Measurements from ENCODE around the gene ZFPL1. TPM values are rescaled to one million over a fixed set of nuclear protein-coding genes. Genes with fewer than 3 reads are reported as not detected.

The ZFPL1 gene
- total and polyA plus RNA-seq, 10 of the 15 experiments (the other 5 are each of a cell fraction or from before 2014, with no cell fraction given) = 2.2 to 37.8 (median 27.0) TPM

DNA sequence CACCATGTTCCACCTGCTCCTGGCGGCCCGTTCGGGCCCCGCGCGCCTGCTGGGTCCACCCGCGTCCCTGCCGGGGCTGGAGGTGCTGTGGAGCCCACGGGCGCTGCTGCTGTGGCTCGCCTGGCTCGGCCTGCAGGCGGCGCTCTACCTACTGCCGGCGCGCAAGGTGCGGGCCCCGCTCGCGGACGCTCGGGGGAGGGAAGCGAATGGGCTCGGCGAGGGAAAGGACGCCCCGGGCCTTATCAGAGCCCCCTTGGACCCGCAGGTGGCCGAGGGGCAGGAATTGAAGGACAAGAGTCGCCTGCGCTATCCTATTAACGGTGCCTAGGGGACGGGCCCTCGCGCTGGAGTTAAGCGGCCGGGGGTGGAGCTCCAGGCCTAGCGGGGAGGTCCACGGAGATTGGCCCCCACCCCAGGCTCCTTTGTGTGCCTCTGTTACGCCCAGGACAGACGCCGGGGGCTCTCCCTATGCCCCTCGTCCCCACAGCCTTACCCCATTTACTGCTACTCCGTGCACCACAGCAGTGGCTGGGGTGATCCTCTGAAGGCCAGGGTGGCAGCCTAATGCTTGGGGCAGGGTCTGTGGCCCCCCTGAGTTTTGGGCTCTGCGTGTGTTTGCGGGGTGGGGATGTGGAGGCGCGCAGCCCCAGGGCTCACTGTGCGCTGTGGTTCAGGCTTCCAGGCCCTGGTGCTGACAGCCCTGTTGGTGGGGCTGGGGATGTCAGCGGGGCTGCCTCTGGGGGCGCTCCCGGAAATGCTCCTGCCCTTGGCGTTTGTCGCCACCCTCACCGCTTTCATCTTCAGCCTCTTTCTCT, 28.7 kb downstream of the ZFPL1 start:
- Histone ChIP-seq H3K4me1 (ENCODE audit: control insufficient read depth, insufficient read depth, low read length) (peaks cover 24% of the 10 kb centered on the region), H3K4me3 (peak overlapping the region; percentile 85), H2AFZ (ENCODE audit: control insufficient read depth, low read depth, low read length) (peak overlapping the region; percentile 50), H3K4me2 (ENCODE audit: control insufficient read depth, insufficient read depth) (peak overlapping the region; percentile 95), H3K36me3 (ENCODE audit: control insufficient read depth in 2 of 2, insufficient read depth in 2 of 2, low read length in 1 of 2) (peaks cover 8 to 14% of the 10 kb centered on the region in 2 experiments; a peak in 3 of 4 replicates), H3K9me3 (replicated peaks; ENCODE audit: control insufficient read depth, insufficient read depth, low read length) (no peaks in the 10 kb centered on the region), H3K9ac (ENCODE audit: control insufficient read depth, insufficient read depth, low read length) (peak overlapping the region; percentile 42), H3K27me3 (replicated peaks in 1 of 2; ENCODE audit: control insufficient read depth in 2 of 2, insufficient read depth in 2 of 2, low read length in 1 of 2) (no peaks in the 10 kb centered on the region), H3K79me2 (ENCODE audit: control insufficient read depth, insufficient read depth, low read length) (peaks cover 20% of the 10 kb centered on the region), H3K27ac (ENCODE audit: control insufficient read depth, insufficient read depth) (peak overlapping the region; percentile 14), H4K20me1 (ENCODE audit: control insufficient read depth, insufficient read depth) (no peaks in the 10 kb centered on the region; the same call in 1 of the 2 replicates)
- no TSS peak for BruUV-seq (replicated peaks)
- in situ Hi-C loops (cut with MboI) (no loop called here), intact Hi-C loops (cut with micrococcal nuclease; ENCODE audit: unreplicated experiment) (loop anchor here (5.0 to 10.0 kb wide), 4 partner anchors 70 to 338 kb away; partner anchors contain the start of genes ATG2A, CAPN1, DPF2 and SF1)
- SMC1A ChIA-PET (ENCODE audit: uncharacterized antibody, unreplicated experiment) = interaction anchor here (1.2 to 1.3 kb wide), 3 partner anchors 69 to 264 kb away, joined by 3 to 8 read pairs (median 3); partner anchors contain the start of gene CAPN1
- RAD21 ChIA-PET (ENCODE audit: unreplicated experiment) = interaction anchor here (1.0 to 3.8 kb wide), 9 partner anchors 9 to 265 kb away, joined by 3 to 59 read pairs (median 5); partner anchors contain the start of genes CAPN1, DPF2, FAU and MRPL49
- ATAC-seq = peak; percentile 73
- POLR2A ChIA-PET = interaction anchor here (0.6 to 2.7 kb wide), 8 partner anchors 9 to 218 kb away, joined by 3 to 31 read pairs (median 6); partner anchors contain the start of genes ARL2, CAPN1, FAU and MRPL49
- FAIRE-seq = peak; percentile 18
- no peak for DNase-seq (ENCODE audit: low read depth, low spot score)
- WGBS (ENCODE audit: insufficient coverage, insufficient replicate concordance, low lambda C conversion rate, missing lambda C conversion rate) = 1% methylated on average over 55 of the region's 57 CpGs
- CTCF ChIA-PET = interaction anchor here (0.7 to 6.3 kb wide), 26 partner anchors 9 to 267 kb away, joined by 3 to 93 read pairs (median 4); partner anchors contain the start of genes ARL2, CAPN1, DPF2 and FAU
- TF ChIP-seq NBN (IDR thresholded peaks at IDR 0.05) (0 out of 2 replicates have a peak, but pooled peaks have one; percentile 31), BHLHE40 (IDR thresholded peaks at IDR 0.05; ENCODE audit: borderline replicate concordance in 1 of 2, low read depth in 2 of 2, low read length in 1 of 2) (peak; percentile 34 to 65; a peak in 1 of 4 replicates), POLR2AphosphoS2 (IDR thresholded peaks at IDR 0.05; ENCODE audit: low read depth, low read length) (no peak), WRNIP1 (IDR thresholded peaks at IDR 0.05; ENCODE audit: borderline replicate concordance, low read depth, low read length) (no peak), POU2F2 (IDR thresholded peaks at IDR 0.05; ENCODE audit: borderline replicate concordance, low read depth, low read length) (peak; percentile 11; the same call in 1 of the 3 replicates), GATAD2B (conservative IDR thresholded peaks at IDR 0.05; ENCODE audit: low read depth) (peak; percentile 95), ZNF207 (IDR thresholded peaks at IDR 0.05; ENCODE audit: borderline replicate concordance) (no peak), SMC3 (IDR thresholded peaks at IDR 0.05; ENCODE audit: borderline replicate concordance, low read length) (peak; percentile 43; the same call in 1 of the 2 replicates), SMARCA5 (IDR thresholded peaks at IDR 0.05) (peak; percentile 97), NR2F1 (conservative IDR thresholded peaks at IDR 0.05) (0 out of 2 replicates have a peak, but pooled peaks have one; percentile 12), TCF3 (IDR thresholded peaks at IDR 0.05; ENCODE audit: borderline replicate concordance, insufficient read depth, low read depth, low read length) (0 out of 2 replicates have a peak, but pooled peaks have one; percentile 23)
- TF ChIP-seq, protein P1, sequence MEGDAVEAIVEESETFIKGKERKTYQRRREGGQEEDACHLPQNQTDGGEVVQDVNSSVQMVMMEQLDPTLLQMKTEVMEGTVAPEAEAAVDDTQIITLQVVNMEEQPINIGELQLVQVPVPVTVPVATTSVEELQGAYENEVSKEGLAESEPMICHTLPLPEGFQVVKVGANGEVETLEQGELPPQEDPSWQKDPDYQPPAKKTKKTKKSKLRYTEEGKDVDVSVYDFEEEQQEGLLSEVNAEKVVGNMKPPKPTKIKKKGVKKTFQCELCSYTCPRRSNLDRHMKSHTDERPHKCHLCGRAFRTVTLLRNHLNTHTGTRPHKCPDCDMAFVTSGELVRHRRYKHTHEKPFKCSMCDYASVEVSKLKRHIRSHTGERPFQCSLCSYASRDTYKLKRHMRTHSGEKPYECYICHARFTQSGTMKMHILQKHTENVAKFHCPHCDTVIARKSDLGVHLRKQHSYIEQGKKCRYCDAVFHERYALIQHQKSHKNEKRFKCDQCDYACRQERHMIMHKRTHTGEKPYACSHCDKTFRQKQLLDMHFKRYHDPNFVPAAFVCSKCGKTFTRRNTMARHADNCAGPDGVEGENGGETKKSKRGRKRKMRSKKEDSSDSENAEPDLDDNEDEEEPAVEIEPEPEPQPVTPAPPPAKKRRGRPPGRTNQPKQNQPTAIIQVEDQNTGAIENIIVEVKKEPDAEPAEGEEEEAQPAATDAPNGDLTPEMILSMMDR (IDR thresholded peaks at IDR 0.05 in 2 of 3, conservative IDR thresholded peaks at IDR 0.05 in 1 of 3; ENCODE audit: control insufficient read depth in 2 of 3, extremely low read depth in 1 of 3, insufficient read depth in 1 of 3, low read depth in 3 of 3, low read length in 3 of 3) = peak; percentile 77 to 89 (median 88)
- TF ChIP-seq, protein P2, sequence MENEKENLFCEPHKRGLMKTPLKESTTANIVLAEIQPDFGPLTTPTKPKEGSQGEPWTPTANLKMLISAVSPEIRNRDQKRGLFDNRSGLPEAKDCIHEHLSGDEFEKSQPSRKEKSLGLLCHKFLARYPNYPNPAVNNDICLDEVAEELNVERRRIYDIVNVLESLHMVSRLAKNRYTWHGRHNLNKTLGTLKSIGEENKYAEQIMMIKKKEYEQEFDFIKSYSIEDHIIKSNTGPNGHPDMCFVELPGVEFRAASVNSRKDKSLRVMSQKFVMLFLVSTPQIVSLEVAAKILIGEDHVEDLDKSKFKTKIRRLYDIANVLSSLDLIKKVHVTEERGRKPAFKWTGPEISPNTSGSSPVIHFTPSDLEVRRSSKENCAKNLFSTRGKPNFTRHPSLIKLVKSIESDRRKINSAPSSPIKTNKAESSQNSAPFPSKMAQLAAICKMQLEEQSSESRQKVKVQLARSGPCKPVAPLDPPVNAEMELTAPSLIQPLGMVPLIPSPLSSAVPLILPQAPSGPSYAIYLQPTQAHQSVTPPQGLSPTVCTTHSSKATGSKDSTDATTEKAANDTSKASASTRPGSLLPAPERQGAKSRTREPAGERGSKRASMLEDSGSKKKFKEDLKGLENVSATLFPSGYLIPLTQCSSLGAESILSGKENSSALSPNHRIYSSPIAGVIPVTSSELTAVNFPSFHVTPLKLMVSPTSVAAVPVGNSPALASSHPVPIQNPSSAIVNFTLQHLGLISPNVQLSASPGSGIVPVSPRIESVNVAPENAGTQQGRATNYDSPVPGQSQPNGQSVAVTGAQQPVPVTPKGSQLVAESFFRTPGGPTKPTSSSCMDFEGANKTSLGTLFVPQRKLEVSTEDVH (IDR thresholded peaks at IDR 0.05; ENCODE audit: low read depth, partially characterized antibody) = no peak
- TF ChIP-seq, protein P3, sequence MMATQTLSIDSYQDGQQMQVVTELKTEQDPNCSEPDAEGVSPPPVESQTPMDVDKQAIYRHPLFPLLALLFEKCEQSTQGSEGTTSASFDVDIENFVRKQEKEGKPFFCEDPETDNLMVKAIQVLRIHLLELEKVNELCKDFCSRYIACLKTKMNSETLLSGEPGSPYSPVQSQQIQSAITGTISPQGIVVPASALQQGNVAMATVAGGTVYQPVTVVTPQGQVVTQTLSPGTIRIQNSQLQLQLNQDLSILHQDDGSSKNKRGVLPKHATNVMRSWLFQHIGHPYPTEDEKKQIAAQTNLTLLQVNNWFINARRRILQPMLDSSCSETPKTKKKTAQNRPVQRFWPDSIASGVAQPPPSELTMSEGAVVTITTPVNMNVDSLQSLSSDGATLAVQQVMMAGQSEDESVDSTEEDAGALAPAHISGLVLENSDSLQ (IDR thresholded peaks at IDR 0.05) = peak; percentile 55; the same call in 1 of the 2 replicates

Measured in GM12878 (cell line).